Body of pancreas (tissue), 4 donors: ENCODE results near the gene CAMKMT. TPM values are rescaled to one million over a fixed set of nuclear protein-coding genes. Genes with fewer than 3 reads are reported as not detected.

Experiments used
- ATAC-seq: fragments of 150-250 bp; one replicate; pipeline ENCODE4 v1.9.1; 2016
- DNase-seq, 4 donors: peaks; one replicate each; pipeline ENCODE4 v3.0.0-alpha.2; 2019
- H3K27ac ChIP-seq, 4 donors: fragments of 200-600 bp; sonication (generic); 1 replicate in 3 of 4; 2 replicates in 1 of 4; pipeline versions ENCODE4 v1.5.1 to v1.6.1; 2016 to 2019; ENCODE audit warnings: mild to moderate bottlenecking in 1 of 4, mixed read lengths in 1 of 4, moderate library complexity in 1 of 4
- H3K27me3 ChIP-seq, 2 donors: fragments of 200-600 bp; sonication (generic); one replicate each; pipeline ENCODE4 v1.6.0; 2016; ENCODE audit warnings: mild to moderate bottlenecking in 1 of 2
- H3K36me3 ChIP-seq, 2 donors: fragments of 200-600 bp; sonication (generic); replicated peaks in 1 of 2; 2 replicates each; pipeline ENCODE4 v1.5.1; 2016; ENCODE audit warnings: low read depth in 2 of 2; ENCODE audit not compliant: insufficient read depth in 1 of 2
- H3K4me1 ChIP-seq: fragments of 200-600 bp; sonication (generic); one replicate; pipeline ENCODE4 v1.6.0; 2016
- H3K4me3 ChIP-seq, 2 donors: fragments of 200-600 bp; sonication (generic); 1 replicate in 1 of 2; 2 replicates in 1 of 2; pipeline ENCODE4 v1.5.1; 2016 to 2019
- H3K9me3 ChIP-seq, 3 donors: fragments of 200-600 bp; sonication (generic); 1 replicate in 2 of 3; 2 replicates in 1 of 3; pipeline ENCODE4 v1.5.1; 2016
- POLR2A ChIP-seq, 3 donors: fragments of 450-650 bp; IDR thresholded peaks; one replicate each; pipeline ENCODE4 v1.6.1; 2016; ENCODE audit warnings: antibody characterized with exemption in 3 of 3, mild to moderate bottlenecking in 2 of 3
- WGBS, 2 donors: methylation state at CpG; one replicate each; pipeline ENCODE4 v1.1.5; 2017; 5-methylcytosine and 5-hydroxymethylcytosine counted together
- intact Hi-C: fragments of 100-400 bp; cut with DNase I; formaldehyde crosslinking; loops from one replicate; pipeline ENCODE4 v1.15.1; 2023
- total RNA-seq, 2 donors: library from RNA; depleted of rRNA; stranded (reverse); fragments of >200 nt; gene quantifications; one replicate each; pipeline ENCODE4 v1.1.0, GENCODE V29; 2016
- TF ChIP-seq, protein P1 (sequence below), 7 experiments: fragments of 450-650 bp in 4 of 7; fragments of 200-600 bp in 3 of 7; sonication (generic) in 3 of 7; IDR thresholded peaks; one replicate each; pipeline ENCODE4 v1.5.1; 2016 to 2019; ENCODE audit warnings: antibody characterized with exemption in 7 of 7

The CAMKMT gene
- total RNA-seq, 2 donors from 2014 or later: 18.4 to 23.4 TPM

DNA sequence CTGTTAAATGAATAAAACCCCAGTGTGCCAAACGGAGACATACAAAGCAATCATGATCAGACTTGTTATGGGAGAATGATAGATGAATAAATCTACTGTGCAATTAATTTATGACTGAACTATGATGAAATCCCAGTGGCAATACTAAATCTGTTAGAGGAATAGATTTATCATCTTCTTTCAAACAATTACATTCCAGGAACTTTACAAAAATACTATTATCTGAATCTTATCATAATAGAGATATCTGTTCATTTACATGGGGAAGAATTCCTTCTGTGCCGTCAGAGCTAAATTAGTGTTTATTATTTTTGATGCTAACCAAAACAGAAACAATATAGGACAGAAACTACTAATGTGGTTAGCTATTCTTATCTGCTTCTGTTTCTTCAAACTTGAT, 208.5 kb downstream of the CAMKMT start:
- Histone ChIP-seq H3K4me1 (no peaks in the 10 kb centered on the region), H3K27ac (no peak overlapping the region), H3K9me3 (no peaks in the 10 kb centered on the region), H3K4me3 (no peak overlapping the region), H3K36me3 (no peaks in the 10 kb centered on the region), H3K27me3 (no peaks in the 10 kb centered on the region)
- intact Hi-C loops: no loop called here
- TF ChIP-seq, protein P1, sequence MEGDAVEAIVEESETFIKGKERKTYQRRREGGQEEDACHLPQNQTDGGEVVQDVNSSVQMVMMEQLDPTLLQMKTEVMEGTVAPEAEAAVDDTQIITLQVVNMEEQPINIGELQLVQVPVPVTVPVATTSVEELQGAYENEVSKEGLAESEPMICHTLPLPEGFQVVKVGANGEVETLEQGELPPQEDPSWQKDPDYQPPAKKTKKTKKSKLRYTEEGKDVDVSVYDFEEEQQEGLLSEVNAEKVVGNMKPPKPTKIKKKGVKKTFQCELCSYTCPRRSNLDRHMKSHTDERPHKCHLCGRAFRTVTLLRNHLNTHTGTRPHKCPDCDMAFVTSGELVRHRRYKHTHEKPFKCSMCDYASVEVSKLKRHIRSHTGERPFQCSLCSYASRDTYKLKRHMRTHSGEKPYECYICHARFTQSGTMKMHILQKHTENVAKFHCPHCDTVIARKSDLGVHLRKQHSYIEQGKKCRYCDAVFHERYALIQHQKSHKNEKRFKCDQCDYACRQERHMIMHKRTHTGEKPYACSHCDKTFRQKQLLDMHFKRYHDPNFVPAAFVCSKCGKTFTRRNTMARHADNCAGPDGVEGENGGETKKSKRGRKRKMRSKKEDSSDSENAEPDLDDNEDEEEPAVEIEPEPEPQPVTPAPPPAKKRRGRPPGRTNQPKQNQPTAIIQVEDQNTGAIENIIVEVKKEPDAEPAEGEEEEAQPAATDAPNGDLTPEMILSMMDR (IDR thresholded peaks at IDR 0.05): no peak
- no peak for TF ChIP-seq POLR2A (IDR thresholded peaks at IDR 0.05)
- ATAC-seq (no peak), DNase-seq (no peak)
- 30 to 35% methylated on average over 2 of the region's 2 CpGs for WGBS, 2 donors

DNA sequence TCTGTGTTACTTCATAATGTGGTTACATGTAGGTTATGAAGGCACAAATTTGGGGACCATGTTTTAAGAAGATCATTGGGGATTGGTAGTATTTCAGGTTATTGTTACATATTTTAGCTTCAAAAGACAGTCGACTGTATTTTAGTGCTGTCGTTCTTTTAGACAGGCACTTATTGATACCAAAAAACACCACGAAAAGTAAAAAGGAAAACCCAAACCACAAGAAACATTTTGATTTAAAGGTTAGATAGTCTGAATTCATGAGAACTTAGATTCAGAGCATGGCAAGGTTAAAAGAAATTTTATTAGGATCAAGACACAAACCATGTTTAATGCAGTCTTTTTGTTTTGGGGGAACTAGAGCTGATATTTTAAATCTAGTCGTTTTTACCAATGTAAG, 209.0 kb downstream of the CAMKMT start:
- WGBS, 2 donors: 72 to 78% methylated on average over 4 of the region's 4 CpGs
- no peak for ATAC-seq

DNA sequence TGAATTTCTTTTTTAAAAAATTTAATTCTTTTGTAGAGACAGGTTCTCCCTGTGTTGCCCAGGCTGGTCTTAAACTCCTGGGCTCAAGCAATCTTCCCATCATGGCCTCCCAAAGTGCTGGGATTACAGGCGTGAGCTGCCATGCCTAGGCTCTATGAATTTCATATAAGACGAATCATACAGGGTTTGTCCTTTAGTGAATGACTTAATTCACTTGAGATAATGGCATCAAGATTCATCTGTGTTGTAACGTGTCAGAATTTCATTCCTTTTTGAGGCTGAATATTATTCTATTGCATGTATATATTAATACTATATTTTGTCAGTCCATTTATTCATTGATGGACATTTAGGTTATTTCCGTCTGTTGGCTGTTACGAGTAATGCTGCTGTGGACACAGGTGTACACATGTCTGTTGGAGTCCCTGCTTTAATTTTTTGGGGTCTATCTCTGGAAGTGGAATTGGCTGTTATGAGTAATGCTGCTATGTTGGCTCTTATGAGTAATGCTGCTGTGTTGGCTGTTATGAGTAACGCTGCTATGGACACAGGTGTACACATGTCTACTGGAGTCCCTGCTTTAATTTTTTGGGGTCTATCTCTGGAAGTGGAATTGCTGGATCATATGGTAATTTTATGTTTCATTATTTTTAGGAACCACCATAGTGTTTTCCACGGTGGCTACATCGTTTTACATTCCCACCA, 210.6 kb downstream of the CAMKMT start:
- ATAC-seq: no peak
- 90 to 94% methylated on average over 8 of the region's 8 CpGs for WGBS, 2 donors
- H3K27ac ChIP-seq: no peak overlapping the region

More for the DNA sequence above, 209.0 kb downstream of the CAMKMT start:
- TF ChIP-seq POLR2A (IDR thresholded peaks at IDR 0.05): no peak
- Histone ChIP-seq H3K36me3 (no peaks in the 10 kb centered on the region), H3K4me1 (no peaks in the 10 kb centered on the region), H3K27ac (no peak overlapping the region), H3K9me3 (no peaks in the 10 kb centered on the region), H3K27me3 (no peaks in the 10 kb centered on the region), H3K4me3 (no peak overlapping the region)
- intact Hi-C loops: no loop called here
- DNase-seq: no peak

DNA sequence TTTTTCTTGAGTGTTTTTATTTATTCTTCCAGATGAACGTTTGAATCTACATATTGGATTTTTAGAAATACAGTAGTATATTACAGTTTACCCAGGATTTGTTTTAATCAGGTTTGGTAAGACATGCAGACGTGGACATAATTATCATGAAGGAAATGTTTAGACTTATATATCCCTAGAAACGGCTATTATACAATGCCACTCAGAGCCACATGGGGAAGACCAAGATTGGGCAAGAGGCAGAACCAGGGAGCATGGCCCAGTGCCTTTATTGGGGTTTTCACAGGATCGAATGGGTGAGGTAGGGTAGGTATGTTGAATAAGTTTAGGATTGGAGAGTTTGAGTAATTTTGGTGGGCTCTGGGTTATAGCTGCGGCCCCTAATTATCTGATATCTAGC, 212.2 kb downstream of the CAMKMT start:
- H3K9me3 ChIP-seq: no peaks in the 10 kb centered on the region
- no peak overlapping the region for H3K4me3 ChIP-seq
- H3K4me1 ChIP-seq: peaks cover 5% of the 10 kb centered on the region
- H3K27me3 ChIP-seq: no peaks in the 10 kb centered on the region
- H3K27ac ChIP-seq: no peak overlapping the region
- intact Hi-C loops: no loop called here
- no peaks in the 10 kb centered on the region for H3K36me3 ChIP-seq
- no peak for ATAC-seq
- 81 to 87% methylated on average over 5 of the region's 5 CpGs for WGBS, 2 donors
- no peak for DNase-seq
- TF ChIP-seq, protein P1 (IDR thresholded peaks at IDR 0.05): no peak
- no peak for TF ChIP-seq POLR2A (IDR thresholded peaks at IDR 0.05)

More for the DNA sequence above, 210.6 kb downstream of the CAMKMT start:
- H3K4me1 ChIP-seq: no peaks in the 10 kb centered on the region
- H3K27me3 ChIP-seq: no peaks in the 10 kb centered on the region
- H3K9me3 ChIP-seq: no peaks in the 10 kb centered on the region
- H3K36me3 ChIP-seq: no peaks in the 10 kb centered on the region
- TF ChIP-seq POLR2A (IDR thresholded peaks at IDR 0.05): no peak
- TF ChIP-seq, protein P1 (IDR thresholded peaks at IDR 0.05): no peak
- intact Hi-C loops: no loop called here
- DNase-seq: no peak
- no peak overlapping the region for H3K4me3 ChIP-seq

DNA sequence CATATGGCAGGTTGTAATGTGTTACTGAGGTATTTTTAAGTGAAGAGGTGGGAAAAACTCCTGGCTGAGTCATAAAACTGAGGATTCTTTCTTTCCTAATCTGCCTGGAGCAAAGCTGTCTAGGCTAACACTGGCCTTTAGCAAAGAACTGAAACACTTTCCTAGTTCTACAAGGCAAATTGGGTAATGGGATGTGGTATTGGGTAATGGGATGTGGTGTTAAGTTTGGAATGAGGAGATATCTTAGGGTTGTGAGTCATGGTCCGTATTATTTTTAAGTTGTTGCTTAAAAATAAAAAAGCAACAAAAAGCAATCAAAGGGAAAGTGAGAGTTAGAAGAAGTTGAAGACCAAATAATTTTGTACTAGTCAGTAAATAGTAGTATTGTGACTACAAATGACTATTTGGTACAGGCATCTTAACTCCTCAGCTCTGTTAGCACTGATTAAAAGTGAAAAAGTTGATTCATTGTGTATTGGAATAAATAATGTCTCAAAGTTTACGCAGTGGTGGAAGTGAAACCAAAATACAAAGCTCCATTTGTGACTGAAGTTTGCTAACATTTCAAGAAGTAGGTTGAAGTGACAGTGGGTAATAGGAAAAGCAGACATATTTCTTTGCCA, 216.8 kb downstream of the CAMKMT start:
- Histone ChIP-seq H3K36me3 (no peaks in the 10 kb centered on the region), H3K27ac (no peak overlapping the region), H3K4me3 (no peak overlapping the region), H3K27me3 (no peaks in the 10 kb centered on the region), H3K4me1 (peaks cover 5% of the 10 kb centered on the region), H3K9me3 (no peaks in the 10 kb centered on the region)
- intact Hi-C loops: no loop called here
- 58 to 79% methylated on average over 2 of the region's 2 CpGs for WGBS, 2 donors
- TF ChIP-seq, protein P1 (IDR thresholded peaks at IDR 0.05): no peak
- no peak for TF ChIP-seq POLR2A (IDR thresholded peaks at IDR 0.05)
- ATAC-seq: no peak
- peak in 1 of 4 donors; percentile 13 for DNase-seq
